HEK293 (cell line): Measurements from ENCODE around the gene MAPRE3.

Experiments
- CTCF ChIA-PET: fragments of 350-600 bp; formaldehyde crosslinking; extraction: SDS; loops from one replicate; lab custom pipeline; 2021; ENCODE audit warnings: antibody characterized with exemption; lab: Yijun Ruan, JAX
- POLR2A ChIA-PET: fragments of 300-600 bp; formaldehyde crosslinking; extraction: SDS; loops from one replicate; lab custom pipeline; 2020; ENCODE audit warnings: antibody characterized with exemption, inconsistent platforms; lab: Yijun Ruan, JAX
- H3K27ac ChIP-seq: fragments of 200-500 bp; sonication (Bioruptor generic); 2 replicates; pipeline ENCODE4 v1.5.1; 2014; ENCODE audit warnings: low read depth, low read length, control low read depth, inconsistent platforms; ENCODE audit errors: extremely low read depth
- H3K36me3 ChIP-seq, 2 experiments: fragments of 200-500 bp in 1 of 2; sonication (Bioruptor generic) in 1 of 2; 1 replicate in 1 of 2; 2 replicates in 1 of 2; pipeline ENCODE4 v1.5.1; 2014 to 2017; ENCODE audit warnings: inconsistent platforms in 2 of 2, low read length in 2 of 2; ENCODE audit not compliant: control insufficient read depth in 2 of 2, insufficient read depth in 1 of 2
- H3K4me1 ChIP-seq: fragments of 200-500 bp; sonication (Bioruptor generic); 2 replicates; pipeline ENCODE4 v1.5.1; 2014; ENCODE audit warnings: mild to moderate bottlenecking, low read length, inconsistent platforms; ENCODE audit not compliant: control insufficient read depth, insufficient read depth
- H3K4me3 ChIP-seq: 2 replicates; pipeline ENCODE4 v1.5.1; 2011; ENCODE audit warnings: low read depth, mild to moderate bottlenecking, control low read depth, low read length, moderate library complexity
- H3K9me3 ChIP-seq: fragments of 200-500 bp; sonication (Bioruptor generic); 2 replicates; pipeline ENCODE4 v1.5.1; 2014; ENCODE audit warnings: low read depth, low read length, inconsistent platforms; ENCODE audit not compliant: control insufficient read depth, insufficient read depth
- BCL11B ChIP-seq: fragments of 450-650 bp; formaldehyde crosslinking; IDR thresholded peaks from 2 replicates; pipeline ENCODE4 v1.5.1; 2016; ENCODE audit warnings: low read depth, missing biosample characterization, missing genetic modification characterization
- GLI2 ChIP-seq: fragments of 450-650 bp; formaldehyde crosslinking; IDR thresholded peaks from 2 replicates; pipeline ENCODE4; 2017; ENCODE audit warnings: missing biosample characterization, missing genetic modification characterization, low read depth, borderline replicate concordance
- GLI4 ChIP-seq: fragments of 450-650 bp; formaldehyde crosslinking; IDR thresholded peaks from 2 replicates; pipeline ENCODE4 v1.5.1; 2016; ENCODE audit warnings: missing biosample characterization, missing genetic modification characterization
- PRDM1 ChIP-seq: fragments of 450-650 bp; formaldehyde crosslinking; IDR thresholded peaks from 2 replicates; pipeline ENCODE4; 2016; ENCODE audit warnings: missing biosample characterization, missing genetic modification characterization
- RBAK ChIP-seq: fragments of 450-650 bp; formaldehyde crosslinking; IDR thresholded peaks from 2 replicates; pipeline ENCODE4 v1.5.1; 2016; ENCODE audit warnings: missing biosample characterization, missing genetic modification characterization
- SCRT2 ChIP-seq: fragments of 450-650 bp; formaldehyde crosslinking; IDR thresholded peaks from 2 replicates; pipeline ENCODE4 v1.5.1; 2016; ENCODE audit warnings: missing biosample characterization, missing genetic modification characterization
- ZFP37 ChIP-seq: fragments of 450-650 bp; formaldehyde crosslinking; IDR thresholded peaks from 2 replicates; pipeline ENCODE4 v1.5.1; 2016; ENCODE audit warnings: missing biosample characterization, missing genetic modification characterization
- ZNF221 ChIP-seq: fragments of 450-650 bp; formaldehyde crosslinking; IDR thresholded peaks from 2 replicates; pipeline ENCODE4 v1.5.1; 2017; ENCODE audit warnings: missing biosample characterization, missing genetic modification characterization, borderline replicate concordance
- ZNF416 ChIP-seq: fragments of 450-650 bp; formaldehyde crosslinking; IDR thresholded peaks from 2 replicates; pipeline ENCODE4 v1.5.1; 2016; ENCODE audit warnings: missing biosample characterization, missing genetic modification characterization
- ZNF549 ChIP-seq: fragments of 450-650 bp; IDR thresholded peaks from 2 replicates; pipeline ENCODE4 v1.5.1; 2018; ENCODE audit warnings: missing biosample characterization, missing genetic modification characterization, mild to moderate bottlenecking, inconsistent platforms, moderate library complexity
- ZNF555 ChIP-seq: fragments of 450-650 bp; formaldehyde crosslinking; conservative IDR thresholded peaks from 2 replicates; pipeline ENCODE4 v1.5.1; 2017; ENCODE audit warnings: missing biosample characterization, mild to moderate bottlenecking, missing genetic modification characterization, inconsistent platforms
- ZNF560 ChIP-seq: fragments of 450-650 bp; formaldehyde crosslinking; IDR thresholded peaks from 2 replicates; pipeline ENCODE4 v1.5.1; 2017; ENCODE audit warnings: missing biosample characterization, missing genetic modification characterization, borderline replicate concordance
- ZNF776 ChIP-seq: fragments of 450-650 bp; formaldehyde crosslinking; IDR thresholded peaks from 2 replicates; pipeline ENCODE4 v1.5.0; 2017; ENCODE audit warnings: missing biosample characterization, missing genetic modification characterization, borderline replicate concordance
- ZSCAN30 ChIP-seq: fragments of 450-650 bp; IDR thresholded peaks from 2 replicates; pipeline ENCODE4 v1.5.1; 2018; ENCODE audit warnings: missing biosample characterization, mild to moderate bottlenecking, missing genetic modification characterization, moderate library complexity
- TF ChIP-seq, protein P1 (sequence below): fragments of 450-650 bp; formaldehyde crosslinking; IDR thresholded peaks from 2 replicates; pipeline ENCODE4 v1.5.1; 2016; ENCODE audit warnings: missing biosample characterization, missing genetic modification characterization
- TF ChIP-seq, protein P2 (sequence below): fragments of 450-650 bp; formaldehyde crosslinking; IDR thresholded peaks from 2 replicates; pipeline ENCODE4 v1.5.1; 2016; ENCODE audit warnings: missing biosample characterization, missing genetic modification characterization, low read depth
- TF ChIP-seq, protein P3 (sequence below): fragments of 450-650 bp; formaldehyde crosslinking; IDR thresholded peaks from 2 replicates; pipeline ENCODE4 v1.5.1; 2016; ENCODE audit warnings: missing biosample characterization, missing genetic modification characterization
- TF ChIP-seq, protein P4 (sequence below): fragments of 450-650 bp; formaldehyde crosslinking; IDR thresholded peaks from 2 replicates; pipeline ENCODE4 v1.5.1; 2017; ENCODE audit warnings: missing biosample characterization, missing genetic modification characterization
- TF ChIP-seq, protein P5 (sequence below): fragments of 450-650 bp; formaldehyde crosslinking; IDR thresholded peaks from 2 replicates; pipeline ENCODE4 v1.5.1; 2017; ENCODE audit warnings: missing biosample characterization, missing genetic modification characterization

The MAPRE3 gene

DNA sequence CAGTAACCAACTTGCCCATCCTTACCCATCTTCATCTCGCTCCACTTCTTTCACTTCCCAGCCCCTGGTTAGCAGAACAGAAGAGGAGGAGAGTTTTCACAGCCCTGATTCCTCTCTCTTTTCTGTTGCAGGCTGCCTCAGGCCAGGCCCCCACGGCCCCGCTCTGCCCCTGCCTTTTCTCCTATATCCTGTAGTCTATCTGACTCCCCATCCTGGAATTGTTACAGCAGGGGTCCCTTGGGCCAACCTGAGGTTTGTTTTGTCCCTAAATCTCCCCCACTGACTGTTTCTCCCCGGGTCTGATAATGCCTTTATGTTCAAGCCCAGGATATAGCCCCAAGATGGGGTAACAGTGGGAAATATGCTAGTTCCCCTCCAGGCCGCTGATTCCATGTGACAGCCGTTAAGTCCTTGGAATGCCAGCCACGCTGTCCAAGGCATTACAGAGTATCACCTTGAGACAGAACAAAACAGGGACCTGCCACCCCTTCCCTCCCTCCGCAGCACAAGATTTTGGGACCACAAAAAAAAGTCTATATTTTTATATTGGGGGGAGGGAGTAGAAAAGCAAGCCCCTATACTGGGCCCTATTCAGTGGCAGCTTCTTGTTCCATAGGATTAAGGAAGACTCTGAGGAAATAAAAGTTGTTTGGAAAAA, 99.7 kb downstream of the MAPRE3 start:
- no peak overlapping the region for H3K27ac ChIP-seq

More for the DNA sequence above, 99.7 kb downstream of the MAPRE3 start:
- Histone ChIP-seq H3K4me1 (peaks cover 14% of the 10 kb centered on the region), H3K36me3 (peaks cover 0 to 48% of the 10 kb centered on the region in 2 experiments; a peak in 2 of 3 replicates), H3K9me3 (no peaks in the 10 kb centered on the region), H3K4me3 (peak overlapping the region; percentile 90)
- POLR2A ChIA-PET: interaction anchor here (2.4 kb wide), 1 partner anchor 10 kb away, joined by 22 read pairs; no protein-coding TSS in a partner anchor
- CTCF ChIA-PET: interaction anchor here (0.6 to 0.7 kb wide), 2 partner anchors 11 to 315 kb away, joined by 3 read pairs; no protein-coding TSS in a partner anchor
- TF ChIP-seq, protein P1, sequence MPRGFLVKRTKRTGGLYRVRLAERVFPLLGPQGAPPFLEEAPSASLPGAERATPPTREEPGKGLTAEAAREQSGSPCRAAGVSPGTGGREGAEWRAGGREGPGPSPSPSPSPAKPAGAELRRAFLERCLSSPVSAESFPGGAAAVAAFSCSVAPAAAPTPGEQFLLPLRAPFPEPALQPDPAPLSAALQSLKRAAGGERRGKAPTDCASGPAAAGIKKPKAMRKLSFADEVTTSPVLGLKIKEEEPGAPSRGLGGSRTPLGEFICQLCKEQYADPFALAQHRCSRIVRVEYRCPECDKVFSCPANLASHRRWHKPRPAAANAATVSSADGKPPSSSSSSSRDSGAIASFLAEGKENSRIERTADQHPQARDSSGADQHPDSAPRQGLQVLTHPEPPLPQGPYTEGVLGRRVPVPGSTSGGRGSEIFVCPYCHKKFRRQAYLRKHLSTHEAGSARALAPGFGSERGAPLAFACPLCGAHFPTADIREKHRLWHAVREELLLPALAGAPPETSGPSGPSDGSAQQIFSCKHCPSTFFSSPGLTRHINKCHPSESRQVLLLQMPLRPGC (tag by site-specific recombination): no peak
- TF ChIP-seq ZNF416 (no peak), GLI4 (tag by site-specific recombination) (no peak), ZNF776 (tag by site-specific recombination) (no peak), RBAK (no peak), ZNF560 (tag by site-specific recombination) (no peak), GLI2 (tag by site-specific recombination) (no peak), ZFP37 (tag by site-specific recombination) (no peak), ZNF555 (tag by site-specific recombination) (no peak), PRDM1 (tag by site-specific recombination) (no peak), SCRT2 (tag by site-specific recombination) (no peak), ZNF221 (tag by site-specific recombination) (no peak), ZNF549 (tag by site-specific recombination) (no peak), ZSCAN30 (tag by site-specific recombination) (no peak), BCL11B (no peak)
- TF ChIP-seq, protein P2, sequence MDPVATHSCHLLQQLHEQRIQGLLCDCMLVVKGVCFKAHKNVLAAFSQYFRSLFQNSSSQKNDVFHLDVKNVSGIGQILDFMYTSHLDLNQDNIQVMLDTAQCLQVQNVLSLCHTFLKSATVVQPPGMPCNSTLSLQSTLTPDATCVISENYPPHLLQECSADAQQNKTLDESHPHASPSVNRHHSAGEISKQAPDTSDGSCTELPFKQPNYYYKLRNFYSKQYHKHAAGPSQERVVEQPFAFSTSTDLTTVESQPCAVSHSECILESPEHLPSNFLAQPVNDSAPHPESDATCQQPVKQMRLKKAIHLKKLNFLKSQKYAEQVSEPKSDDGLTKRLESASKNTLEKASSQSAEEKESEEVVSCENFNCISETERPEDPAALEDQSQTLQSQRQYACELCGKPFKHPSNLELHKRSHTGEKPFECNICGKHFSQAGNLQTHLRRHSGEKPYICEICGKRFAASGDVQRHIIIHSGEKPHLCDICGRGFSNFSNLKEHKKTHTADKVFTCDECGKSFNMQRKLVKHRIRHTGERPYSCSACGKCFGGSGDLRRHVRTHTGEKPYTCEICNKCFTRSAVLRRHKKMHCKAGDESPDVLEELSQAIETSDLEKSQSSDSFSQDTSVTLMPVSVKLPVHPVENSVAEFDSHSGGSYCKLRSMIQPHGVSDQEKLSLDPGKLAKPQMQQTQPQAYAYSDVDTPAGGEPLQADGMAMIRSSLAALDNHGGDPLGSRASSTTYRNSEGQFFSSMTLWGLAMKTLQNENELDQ (tag by site-specific recombination): no peak
- TF ChIP-seq, protein P3, sequence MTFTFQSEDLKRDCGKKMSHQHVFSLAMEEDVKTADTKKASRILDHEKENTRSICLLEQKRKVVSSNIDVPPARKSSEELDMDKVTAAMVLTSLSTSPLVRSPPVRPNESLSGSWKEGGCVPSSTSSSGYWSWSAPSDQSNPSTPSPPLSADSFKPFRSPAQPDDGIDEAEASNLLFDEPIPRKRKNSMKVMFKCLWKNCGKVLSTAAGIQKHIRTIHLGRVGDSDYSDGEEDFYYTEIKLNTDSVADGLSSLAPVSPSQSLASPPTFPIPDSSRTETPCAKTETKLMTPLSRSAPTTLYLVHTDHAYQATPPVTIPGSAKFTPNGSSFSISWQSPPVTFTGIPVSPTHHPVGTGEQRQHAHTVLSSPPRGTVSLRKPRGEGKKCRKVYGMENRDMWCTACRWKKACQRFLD (tag by site-specific recombination): no peak
- TF ChIP-seq, protein P4, sequence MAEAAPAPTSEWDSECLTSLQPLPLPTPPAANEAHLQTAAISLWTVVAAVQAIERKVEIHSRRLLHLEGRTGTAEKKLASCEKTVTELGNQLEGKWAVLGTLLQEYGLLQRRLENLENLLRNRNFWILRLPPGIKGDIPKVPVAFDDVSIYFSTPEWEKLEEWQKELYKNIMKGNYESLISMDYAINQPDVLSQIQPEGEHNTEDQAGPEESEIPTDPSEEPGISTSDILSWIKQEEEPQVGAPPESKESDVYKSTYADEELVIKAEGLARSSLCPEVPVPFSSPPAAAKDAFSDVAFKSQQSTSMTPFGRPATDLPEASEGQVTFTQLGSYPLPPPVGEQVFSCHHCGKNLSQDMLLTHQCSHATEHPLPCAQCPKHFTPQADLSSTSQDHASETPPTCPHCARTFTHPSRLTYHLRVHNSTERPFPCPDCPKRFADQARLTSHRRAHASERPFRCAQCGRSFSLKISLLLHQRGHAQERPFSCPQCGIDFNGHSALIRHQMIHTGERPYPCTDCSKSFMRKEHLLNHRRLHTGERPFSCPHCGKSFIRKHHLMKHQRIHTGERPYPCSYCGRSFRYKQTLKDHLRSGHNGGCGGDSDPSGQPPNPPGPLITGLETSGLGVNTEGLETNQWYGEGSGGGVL (tag by site-specific recombination): no peak
- TF ChIP-seq, protein P5, sequence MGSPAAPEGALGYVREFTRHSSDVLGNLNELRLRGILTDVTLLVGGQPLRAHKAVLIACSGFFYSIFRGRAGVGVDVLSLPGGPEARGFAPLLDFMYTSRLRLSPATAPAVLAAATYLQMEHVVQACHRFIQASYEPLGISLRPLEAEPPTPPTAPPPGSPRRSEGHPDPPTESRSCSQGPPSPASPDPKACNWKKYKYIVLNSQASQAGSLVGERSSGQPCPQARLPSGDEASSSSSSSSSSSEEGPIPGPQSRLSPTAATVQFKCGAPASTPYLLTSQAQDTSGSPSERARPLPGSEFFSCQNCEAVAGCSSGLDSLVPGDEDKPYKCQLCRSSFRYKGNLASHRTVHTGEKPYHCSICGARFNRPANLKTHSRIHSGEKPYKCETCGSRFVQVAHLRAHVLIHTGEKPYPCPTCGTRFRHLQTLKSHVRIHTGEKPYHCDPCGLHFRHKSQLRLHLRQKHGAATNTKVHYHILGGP (tag by site-specific recombination): no peak
